ENCODE results near the gene PKHD1. TPM values are rescaled to one million over a fixed set of nuclear protein-coding genes. Genes with fewer than 3 reads are reported as not detected.

PKHD1 gene
- total and polyA plus RNA-seq, 12 donors: 0.03 to 0.22 (median 0.09) TPM; not detected in 3

DNA sequence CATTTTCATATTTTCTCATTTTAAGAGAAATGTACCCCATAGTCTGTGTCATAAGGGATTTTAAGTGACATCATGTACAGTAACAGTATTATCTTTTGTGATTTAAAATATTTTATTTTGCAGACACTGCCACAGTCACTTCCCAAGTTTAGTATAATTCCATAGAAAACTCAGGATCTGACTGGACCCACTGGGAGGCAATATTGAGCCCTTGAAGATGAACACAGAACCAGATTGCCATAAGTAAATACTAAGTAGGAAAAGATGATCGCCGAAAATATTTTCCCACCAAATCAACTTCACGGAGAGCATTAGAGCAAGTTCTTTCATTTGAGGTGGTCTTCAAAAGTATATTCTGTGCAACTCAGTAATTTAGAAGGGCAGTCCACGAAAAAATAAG is 17.6 kb upstream of the PKHD1 start:
- Histone ChIP-seq H3K36me3 (replicated peaks in 1 of 2) (no peaks in the 10 kb centered on the region), H3K9me3 (replicated peaks in 1 of 3) (no peaks in the 10 kb centered on the region), H3K27ac (no peak overlapping the region), H3K4me1 (replicated peaks in 1 of 2) (no peaks in the 10 kb centered on the region), H3K4me3 (no peak overlapping the region), H3K27me3 (no peaks in the 10 kb centered on the region)
- WGBS, 4 donors: 64 to 75% (median 67%) methylated on average over 4 of the region's 4 CpGs
- TF ChIP-seq, protein P1, sequence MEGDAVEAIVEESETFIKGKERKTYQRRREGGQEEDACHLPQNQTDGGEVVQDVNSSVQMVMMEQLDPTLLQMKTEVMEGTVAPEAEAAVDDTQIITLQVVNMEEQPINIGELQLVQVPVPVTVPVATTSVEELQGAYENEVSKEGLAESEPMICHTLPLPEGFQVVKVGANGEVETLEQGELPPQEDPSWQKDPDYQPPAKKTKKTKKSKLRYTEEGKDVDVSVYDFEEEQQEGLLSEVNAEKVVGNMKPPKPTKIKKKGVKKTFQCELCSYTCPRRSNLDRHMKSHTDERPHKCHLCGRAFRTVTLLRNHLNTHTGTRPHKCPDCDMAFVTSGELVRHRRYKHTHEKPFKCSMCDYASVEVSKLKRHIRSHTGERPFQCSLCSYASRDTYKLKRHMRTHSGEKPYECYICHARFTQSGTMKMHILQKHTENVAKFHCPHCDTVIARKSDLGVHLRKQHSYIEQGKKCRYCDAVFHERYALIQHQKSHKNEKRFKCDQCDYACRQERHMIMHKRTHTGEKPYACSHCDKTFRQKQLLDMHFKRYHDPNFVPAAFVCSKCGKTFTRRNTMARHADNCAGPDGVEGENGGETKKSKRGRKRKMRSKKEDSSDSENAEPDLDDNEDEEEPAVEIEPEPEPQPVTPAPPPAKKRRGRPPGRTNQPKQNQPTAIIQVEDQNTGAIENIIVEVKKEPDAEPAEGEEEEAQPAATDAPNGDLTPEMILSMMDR (IDR thresholded peaks at IDR 0.05): no peak
- no peak for TF ChIP-seq POLR2A (IDR thresholded peaks at IDR 0.05)
- intact Hi-C loops (cut with DNase I): no loop called here
- no peak for DNase-seq

GRCh38 chr6:52103623-52104022 is 16.2 kb upstream of the PKHD1 start:
- H3K27me3 ChIP-seq: no peaks in the 10 kb centered on the region
- intact Hi-C loops (cut with DNase I): no loop called here
- H3K36me3 ChIP-seq (replicated peaks in 1 of 2): no peaks in the 10 kb centered on the region
- no peak overlapping the region for H3K4me3 ChIP-seq
- no peaks in the 10 kb centered on the region for H3K9me3 ChIP-seq (replicated peaks in 1 of 3)
- no peaks in the 10 kb centered on the region for H3K4me1 ChIP-seq (replicated peaks in 1 of 2)
- 48 to 70% (median 54%) methylated on average over 2 of the region's 2 CpGs for WGBS, 4 donors
- no peak overlapping the region for H3K27ac ChIP-seq
- TF ChIP-seq, protein P1 (IDR thresholded peaks at IDR 0.05): no peak
- no peak for TF ChIP-seq POLR2A (IDR thresholded peaks at IDR 0.05)
- no peak for DNase-seq

DNA sequence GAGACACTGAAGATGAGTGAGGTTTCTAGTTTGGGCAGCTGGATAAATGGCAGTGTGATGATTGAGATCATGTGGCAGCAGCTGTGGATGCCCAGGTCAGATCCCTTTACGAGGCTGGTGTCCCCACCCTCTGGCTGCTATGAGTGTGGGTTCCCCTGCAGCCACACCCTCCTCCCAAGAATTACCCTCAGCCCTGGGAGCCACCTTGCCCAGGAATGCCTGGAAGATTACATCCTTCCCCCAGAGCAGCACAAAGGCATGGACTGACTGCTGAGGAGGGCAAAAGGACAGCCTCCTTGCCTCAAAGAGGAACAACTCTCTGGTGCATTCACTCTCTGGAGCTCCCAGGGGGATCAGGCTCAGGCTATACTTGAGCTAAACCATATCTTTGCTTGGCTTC is 15.0 kb upstream of the PKHD1 start:
- Histone ChIP-seq H3K4me3 (no peak overlapping the region), H3K4me1 (replicated peaks in 1 of 2) (no peaks in the 10 kb centered on the region), H3K27me3 (no peaks in the 10 kb centered on the region), H3K9me3 (replicated peaks in 1 of 3) (no peaks in the 10 kb centered on the region), H3K36me3 (replicated peaks in 1 of 2) (no peaks in the 10 kb centered on the region), H3K27ac (no peak overlapping the region)
- WGBS, 4 donors: 44 to 68% (median 48%) methylated on average over 1 of the region's 1 CpG
- TF ChIP-seq, protein P1 (IDR thresholded peaks at IDR 0.05): no peak
- no peak for TF ChIP-seq POLR2A (IDR thresholded peaks at IDR 0.05)
- intact Hi-C loops (cut with DNase I): no loop called here
- DNase-seq: no peak

DNA sequence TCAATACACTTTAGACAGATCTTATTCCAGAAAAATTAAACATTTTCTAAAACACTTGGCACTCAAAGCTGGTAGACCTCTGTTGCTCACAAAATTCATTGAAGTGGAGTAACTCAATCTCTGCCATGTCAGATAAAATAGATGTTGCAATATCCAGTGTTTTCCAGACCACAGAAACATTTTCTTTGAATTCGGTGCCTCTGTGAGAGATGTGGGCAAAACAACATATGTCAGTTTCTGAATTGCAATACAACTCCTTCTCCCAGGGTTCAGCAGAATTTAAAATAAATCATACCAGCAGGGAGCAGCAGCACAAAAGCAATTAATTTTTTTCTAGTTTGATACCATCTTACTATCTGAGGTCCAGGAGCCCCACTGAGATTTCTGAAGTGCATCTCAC is 11.3 kb upstream of the PKHD1 start:
- WGBS, 4 donors: 42 to 65% (median 54%) methylated on average over 1 of the region's 1 CpG
- Histone ChIP-seq H3K27ac (no peak overlapping the region), H3K9me3 (replicated peaks in 1 of 3) (no peaks in the 10 kb centered on the region), H3K4me1 (replicated peaks in 1 of 2) (no peaks in the 10 kb centered on the region), H3K4me3 (no peak overlapping the region), H3K36me3 (replicated peaks in 1 of 2) (no peaks in the 10 kb centered on the region), H3K27me3 (no peaks in the 10 kb centered on the region)
- no peak for DNase-seq
- intact Hi-C loops (cut with DNase I): no loop called here
- TF ChIP-seq, protein P1 (IDR thresholded peaks at IDR 0.05): no peak
- no peak for TF ChIP-seq POLR2A (IDR thresholded peaks at IDR 0.05)

All from adrenal gland (tissue), 12 donors.